KOPT-K1 (cell line): ENCODE data around the gene FCER1G.

ENCODE experiments used
- H3K27ac ChIP-seq: fragments of 200-600 bp; sonication (generic); 2 replicates; pipeline ENCODE4 v1.5.1; 2016; ENCODE audit warnings: antibody characterized with exemption, mild to moderate bottlenecking, low read depth, low read length; ENCODE audit not compliant: poor library complexity, severe bottlenecking
- H3K36me3 ChIP-seq: fragments of 200-600 bp; sonication (generic); 2 replicates; pipeline ENCODE4 v1.5.1; 2017; ENCODE audit warnings: antibody characterized with exemption, mild to moderate bottlenecking, low read length, moderate library complexity; ENCODE audit not compliant: insufficient read depth
- H3K9me3 ChIP-seq: fragments of 200-600 bp; sonication (generic); 2 replicates; pipeline ENCODE4 v1.5.1; 2017; ENCODE audit warnings: antibody characterized with exemption, low read length, mild to moderate bottlenecking; ENCODE audit not compliant: insufficient read depth, poor library complexity, severe bottlenecking

Gene FCER1G

DNA sequence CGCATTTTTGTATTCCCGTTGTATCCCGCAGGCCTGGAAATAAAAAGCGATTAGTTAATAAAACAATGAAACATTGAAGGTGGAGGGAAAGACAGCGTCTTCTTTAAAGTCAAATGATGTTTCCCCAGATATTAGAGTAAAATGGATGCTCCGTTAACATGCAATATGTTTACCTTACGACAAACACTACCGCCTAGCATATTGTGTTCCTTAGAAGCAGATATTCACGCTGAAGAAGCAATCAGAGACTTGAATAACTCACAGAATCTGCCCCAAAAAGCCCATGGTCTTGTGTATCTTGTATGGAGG is 37.2 kb upstream of the FCER1G start:
- Histone ChIP-seq H3K27ac (peak overlapping the region; percentile 79), H3K36me3 (peaks cover 30% of the 10 kb centered on the region)

GRCh38 chr1:161179698-161180097 is 35.4 kb upstream of the FCER1G start:
- H3K9me3 ChIP-seq, result no peaks in the 10 kb centered on the region
- H3K36me3 ChIP-seq, result peaks cover 12% of the 10 kb centered on the region
- H3K27ac ChIP-seq, result no peak overlapping the region

More for the DNA sequence above, 37.2 kb upstream of the FCER1G start:
- no peaks in the 10 kb centered on the region for H3K9me3 ChIP-seq

GRCh38 chr1:161180639-161181038 is 34.5 kb upstream of the FCER1G start:
- H3K9me3 ChIP-seq, result no peaks in the 10 kb centered on the region
- H3K36me3 ChIP-seq, result peaks cover 2% of the 10 kb centered on the region; the same call in 1 of the 2 replicates
- no peak overlapping the region for H3K27ac ChIP-seq

- no peaks in the 10 kb centered on the region for H3K36me3 ChIP-seq
- no peaks in the 10 kb centered on the region for H3K9me3 ChIP-seq
- no peak overlapping the region for H3K27ac ChIP-seq
Measured at GRCh38 chr1:161182214-161182613, 32.9 kb upstream of the FCER1G start.

DNA sequence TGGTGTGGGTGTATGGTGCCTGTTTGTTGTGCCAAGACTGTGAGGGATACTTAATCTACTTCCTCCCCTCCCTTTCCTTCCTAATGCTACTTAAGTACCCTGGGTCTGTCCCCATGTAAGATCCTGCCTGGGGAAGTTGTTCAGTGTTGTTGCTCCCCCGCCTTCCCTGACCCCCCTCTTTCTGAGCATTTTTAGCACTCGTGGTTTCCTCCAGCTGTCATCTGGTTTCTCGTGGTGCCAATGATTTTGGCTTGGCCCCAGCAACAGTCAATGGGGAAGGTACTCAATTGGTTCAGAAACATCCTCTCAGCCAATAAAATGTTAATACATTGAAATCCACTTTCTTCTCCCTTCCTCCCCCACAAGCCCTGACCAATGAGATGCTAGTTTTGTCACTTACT is 29.8 kb upstream of the FCER1G start:
- Histone ChIP-seq H3K36me3 (no peaks in the 10 kb centered on the region), H3K27ac (peak overlapping the region; percentile 54), H3K9me3 (no peaks in the 10 kb centered on the region)

- no peaks in the 10 kb centered on the region for H3K9me3 ChIP-seq
- no peaks in the 10 kb centered on the region for H3K36me3 ChIP-seq
- H3K27ac ChIP-seq, result peak overlapping the region; percentile 54
Measured at GRCh38 chr1:161185732-161186311, 29.3 kb upstream of the FCER1G start.

GRCh38 chr1:161187311-161187710 is 27.8 kb upstream of the FCER1G start:
- Histone ChIP-seq H3K27ac (no peak overlapping the region), H3K36me3 (no peaks in the 10 kb centered on the region)

DNA sequence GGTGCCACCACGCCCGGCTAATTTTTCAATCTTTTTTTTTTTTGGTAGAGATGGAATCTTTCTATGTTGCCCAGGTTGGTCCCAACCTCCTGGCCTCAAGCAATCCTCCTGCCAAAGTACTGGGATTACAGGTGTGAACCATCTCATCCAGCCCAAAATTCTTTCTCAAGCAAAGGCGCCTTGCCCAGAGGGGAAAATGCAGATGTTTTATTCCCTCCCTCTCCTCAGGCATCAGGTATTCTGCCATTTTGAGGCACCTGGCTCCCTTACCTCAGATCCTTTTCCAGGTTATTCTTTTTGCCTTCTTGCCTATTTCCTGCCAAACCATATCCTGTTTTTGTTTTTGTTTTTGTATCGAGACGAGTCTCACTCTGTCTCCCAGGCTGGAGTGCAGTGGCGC is 26.7 kb upstream of the FCER1G start:
- Histone ChIP-seq H3K36me3 (no peaks in the 10 kb centered on the region), H3K9me3 (no peaks in the 10 kb centered on the region), H3K27ac (no peak overlapping the region)

More at GRCh38 chr1:161187311-161187710, 27.8 kb upstream of the FCER1G start:
- H3K9me3 ChIP-seq, result no peaks in the 10 kb centered on the region

- Histone ChIP-seq H3K27ac (no peak overlapping the region), H3K36me3 (no peaks in the 10 kb centered on the region), H3K9me3 (no peaks in the 10 kb centered on the region)
Measured at GRCh38 chr1:161189036-161189435, 26.1 kb upstream of the FCER1G start.

DNA sequence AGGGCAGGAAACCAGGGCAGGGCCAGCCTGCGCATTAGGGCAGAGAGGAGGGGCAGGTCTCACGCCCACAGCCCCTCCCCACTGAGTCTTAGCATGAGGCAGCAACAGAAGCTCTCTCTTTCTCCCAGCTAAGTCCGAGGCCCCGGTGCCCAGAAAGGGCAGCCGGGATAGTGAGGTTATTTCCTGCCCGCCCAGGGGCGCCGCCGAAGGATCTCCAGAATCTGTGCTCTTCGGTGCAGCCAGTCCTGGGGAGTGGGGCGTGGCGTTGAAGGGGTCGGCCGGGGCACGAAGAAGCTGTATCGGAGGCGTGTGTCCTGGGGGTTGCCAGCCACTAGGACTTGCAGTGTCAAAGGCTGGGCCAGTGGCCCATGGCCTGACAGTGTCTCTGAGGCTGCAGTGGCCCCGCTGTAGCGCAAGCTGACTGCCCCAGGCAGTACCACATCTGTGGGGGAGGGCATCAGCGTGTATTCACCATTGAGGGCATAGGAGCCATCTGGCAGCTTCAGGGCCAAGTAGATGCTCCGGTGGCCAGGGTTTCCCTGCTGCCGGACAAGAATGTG is 24.1 kb upstream of the FCER1G start:
- Histone ChIP-seq H3K36me3 (no peaks in the 10 kb centered on the region), H3K9me3 (no peaks in the 10 kb centered on the region), H3K27ac (no peak overlapping the region)

DNA sequence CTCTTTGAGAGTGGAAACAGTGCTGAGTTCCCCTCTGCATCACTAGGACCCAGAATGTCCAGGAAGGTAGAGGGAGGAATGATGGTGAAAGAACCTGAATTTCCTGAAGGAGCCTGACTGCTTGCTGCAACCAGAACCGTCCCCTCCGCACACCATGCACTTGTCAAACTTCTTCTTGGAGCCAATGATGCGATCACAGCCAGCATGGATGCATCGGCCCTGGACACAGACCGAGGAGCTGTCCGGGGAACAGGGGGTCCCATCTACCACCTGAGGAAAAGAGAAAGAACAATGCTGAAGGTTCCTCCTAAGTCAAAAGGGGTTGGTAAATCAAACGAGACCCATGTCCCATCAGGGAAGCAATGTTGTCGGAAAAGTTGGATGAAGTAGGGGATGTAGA is 23.1 kb upstream of the FCER1G start:
- H3K9me3 ChIP-seq, result no peaks in the 10 kb centered on the region
- no peaks in the 10 kb centered on the region for H3K36me3 ChIP-seq
- no peak overlapping the region for H3K27ac ChIP-seq

GRCh38 chr1:161192476-161193465 is 22.3 kb upstream of the FCER1G start:
- Histone ChIP-seq H3K27ac (no peak overlapping the region), H3K36me3 (no peaks in the 10 kb centered on the region)

GRCh38 chr1:161193561-161194235 is 21.4 kb upstream of the FCER1G start:
- Histone ChIP-seq H3K27ac (no peak overlapping the region), H3K9me3 (no peaks in the 10 kb centered on the region), H3K36me3 (no peaks in the 10 kb centered on the region)

More at GRCh38 chr1:161192476-161193465, 22.3 kb upstream of the FCER1G start:
- H3K9me3 ChIP-seq, result no peaks in the 10 kb centered on the region

DNA sequence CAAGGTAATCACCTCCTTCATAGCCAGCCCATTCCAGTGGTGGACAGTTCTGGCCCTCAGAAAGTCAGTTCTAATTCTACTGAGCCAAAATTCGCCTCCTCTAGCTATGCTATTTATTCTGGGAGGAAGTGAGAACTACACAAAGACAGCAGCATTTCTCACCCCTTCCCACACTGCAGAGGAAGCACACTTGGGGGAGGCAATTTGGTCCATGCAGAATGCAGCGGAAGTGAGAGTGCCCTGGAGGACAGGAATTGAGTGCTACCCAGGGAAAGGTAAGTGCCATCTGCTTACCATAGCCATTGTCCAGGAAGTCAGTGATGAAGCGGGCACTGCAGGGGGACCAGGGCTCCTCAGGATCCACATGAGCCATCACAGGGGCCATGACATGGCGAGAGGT is 19.9 kb upstream of the FCER1G start:
- no peaks in the 10 kb centered on the region for H3K9me3 ChIP-seq
- no peaks in the 10 kb centered on the region for H3K36me3 ChIP-seq
- no peak overlapping the region for H3K27ac ChIP-seq

GRCh38 chr1:161196111-161196510 is 19.0 kb upstream of the FCER1G start:
- H3K27ac ChIP-seq, result no peak overlapping the region
- H3K36me3 ChIP-seq, result no peaks in the 10 kb centered on the region

More at GRCh38 chr1:161196111-161196510, 19.0 kb upstream of the FCER1G start:
- no peaks in the 10 kb centered on the region for H3K9me3 ChIP-seq
